22Rv1 (cell line): Measurements from ENCODE around the gene ING2.
"Not testable (repeated sequence)": the region's sequence is repeated elsewhere in the genome, so short reads cannot be mapped to it uniquely, and the experiment has no call there.

ENCODE experiments used
- H3K27ac ChIP-seq: fragments of 450-650 bp; 2 replicates; pipeline ENCODE4 v1.5.1; 2017
- ZFX ChIP-seq: fragments of 450-650 bp; IDR thresholded peaks from 2 replicates; pipeline ENCODE4 v1.6.1; 2017; ENCODE audit warnings: antibody characterized with exemption, borderline replicate concordance
- TF ChIP-seq, protein P1 (sequence below): fragments of 450-650 bp; IDR thresholded peaks from 2 replicates; pipeline ENCODE4 v1.5.1; 2017; ENCODE audit warnings: mild to moderate bottlenecking

ING2 gene

DNA sequence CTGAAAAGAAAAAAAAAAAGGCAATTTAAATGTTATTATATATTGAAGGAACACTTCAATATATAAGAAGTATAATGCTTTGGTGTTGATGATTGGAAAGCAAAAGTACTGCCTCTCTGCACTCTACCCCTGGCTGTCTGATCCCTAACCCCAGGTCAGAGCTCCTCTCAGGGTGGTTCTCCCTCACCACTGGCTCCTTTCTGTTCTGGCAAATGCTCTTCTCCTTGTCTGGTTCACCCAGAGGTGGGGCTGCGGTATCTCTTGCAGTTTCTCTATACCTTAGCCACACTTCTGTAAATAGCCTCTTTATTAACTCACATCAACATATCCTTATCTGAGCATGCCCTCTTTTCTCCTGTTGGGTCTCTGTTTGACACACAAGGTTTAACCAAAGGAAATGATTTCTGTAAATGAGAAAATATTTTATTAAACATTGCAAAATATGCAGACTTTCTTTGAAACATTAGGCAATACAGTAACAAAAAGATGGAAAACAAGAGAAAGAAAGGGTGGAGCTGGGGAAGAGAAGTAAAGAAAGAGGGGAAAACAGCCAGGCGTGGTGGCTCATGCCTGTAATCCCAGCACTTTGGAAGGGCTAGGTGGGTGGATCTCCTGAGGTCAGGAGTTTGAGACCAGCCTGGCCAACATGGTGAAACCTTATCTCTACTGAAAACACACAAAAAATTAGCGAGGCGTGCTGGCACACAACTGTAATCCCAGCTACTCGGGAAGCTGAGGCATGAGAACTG lies 45.7 kb downstream of the ING2 start:
- TF ChIP-seq, protein P1, sequence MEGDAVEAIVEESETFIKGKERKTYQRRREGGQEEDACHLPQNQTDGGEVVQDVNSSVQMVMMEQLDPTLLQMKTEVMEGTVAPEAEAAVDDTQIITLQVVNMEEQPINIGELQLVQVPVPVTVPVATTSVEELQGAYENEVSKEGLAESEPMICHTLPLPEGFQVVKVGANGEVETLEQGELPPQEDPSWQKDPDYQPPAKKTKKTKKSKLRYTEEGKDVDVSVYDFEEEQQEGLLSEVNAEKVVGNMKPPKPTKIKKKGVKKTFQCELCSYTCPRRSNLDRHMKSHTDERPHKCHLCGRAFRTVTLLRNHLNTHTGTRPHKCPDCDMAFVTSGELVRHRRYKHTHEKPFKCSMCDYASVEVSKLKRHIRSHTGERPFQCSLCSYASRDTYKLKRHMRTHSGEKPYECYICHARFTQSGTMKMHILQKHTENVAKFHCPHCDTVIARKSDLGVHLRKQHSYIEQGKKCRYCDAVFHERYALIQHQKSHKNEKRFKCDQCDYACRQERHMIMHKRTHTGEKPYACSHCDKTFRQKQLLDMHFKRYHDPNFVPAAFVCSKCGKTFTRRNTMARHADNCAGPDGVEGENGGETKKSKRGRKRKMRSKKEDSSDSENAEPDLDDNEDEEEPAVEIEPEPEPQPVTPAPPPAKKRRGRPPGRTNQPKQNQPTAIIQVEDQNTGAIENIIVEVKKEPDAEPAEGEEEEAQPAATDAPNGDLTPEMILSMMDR: no peak
- no peak for TF ChIP-seq ZFX
- no peak overlapping the region for H3K27ac ChIP-seq

DNA sequence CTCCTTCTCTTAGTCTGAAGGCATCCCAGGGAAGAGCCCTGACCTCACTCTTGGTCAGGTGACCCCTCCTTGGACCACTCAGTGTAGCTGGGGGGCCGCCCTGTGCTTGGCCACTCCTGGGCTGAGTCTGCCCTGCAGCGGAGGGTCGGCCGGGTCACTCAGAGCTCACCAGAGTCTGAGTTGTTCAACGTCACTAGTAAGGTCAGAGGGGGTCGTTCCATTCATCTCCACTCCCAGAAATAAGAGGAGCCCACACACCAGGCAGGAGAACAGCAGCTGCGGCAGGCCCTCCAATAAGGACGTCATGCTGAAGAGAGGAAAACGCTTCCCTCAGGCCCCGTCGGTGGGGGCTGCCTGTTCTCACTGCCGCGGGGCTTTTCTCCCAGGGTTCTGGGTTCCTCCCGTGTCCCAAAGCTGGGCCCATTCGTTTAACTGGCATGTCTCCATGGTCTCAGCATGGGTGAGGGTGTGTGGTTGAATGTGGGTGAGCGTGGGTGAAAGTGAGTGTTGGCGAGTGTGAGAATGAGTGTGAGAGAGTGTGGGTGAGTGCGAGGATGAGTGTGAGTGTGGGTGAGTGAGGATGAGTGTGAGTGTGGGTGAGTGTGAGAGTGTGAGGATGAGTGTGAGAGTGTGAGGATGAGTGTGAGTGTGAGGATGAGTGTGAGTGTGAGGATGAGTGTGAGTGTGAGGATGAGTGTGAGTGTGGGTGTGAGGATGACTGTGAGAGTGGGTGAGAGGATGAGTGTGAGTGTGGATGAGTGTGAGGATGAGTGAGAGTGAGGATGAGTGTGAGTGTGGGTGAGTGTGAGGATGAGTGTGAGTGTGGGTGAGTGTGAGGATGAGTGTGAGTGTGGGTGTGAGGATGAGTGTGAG lies 47.7 kb downstream of the ING2 start:
- TF ChIP-seq ZFX: no peak
- TF ChIP-seq, protein P1: no peak
- H3K27ac ChIP-seq: no peak overlapping the region

DNA sequence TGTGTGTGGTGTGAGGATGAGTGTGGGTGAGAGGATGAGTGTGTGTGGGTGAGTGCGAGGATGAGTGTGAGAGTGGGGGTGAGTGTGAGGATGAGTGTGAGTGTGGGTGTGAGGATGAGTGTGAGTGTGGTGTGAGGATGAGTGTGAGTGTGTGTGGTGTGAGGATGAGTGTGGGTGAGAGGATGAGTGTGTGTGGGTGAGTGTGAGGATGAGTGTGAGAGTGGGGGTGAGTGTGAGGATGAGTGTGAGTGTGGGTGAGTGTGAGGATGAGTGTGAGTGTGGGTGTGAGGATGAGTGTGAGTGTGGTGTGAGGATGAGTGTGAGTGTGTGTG lies 48.3 kb downstream of the ING2 start:
- not testable (repeated sequence) for H3K27ac ChIP-seq

DNA sequence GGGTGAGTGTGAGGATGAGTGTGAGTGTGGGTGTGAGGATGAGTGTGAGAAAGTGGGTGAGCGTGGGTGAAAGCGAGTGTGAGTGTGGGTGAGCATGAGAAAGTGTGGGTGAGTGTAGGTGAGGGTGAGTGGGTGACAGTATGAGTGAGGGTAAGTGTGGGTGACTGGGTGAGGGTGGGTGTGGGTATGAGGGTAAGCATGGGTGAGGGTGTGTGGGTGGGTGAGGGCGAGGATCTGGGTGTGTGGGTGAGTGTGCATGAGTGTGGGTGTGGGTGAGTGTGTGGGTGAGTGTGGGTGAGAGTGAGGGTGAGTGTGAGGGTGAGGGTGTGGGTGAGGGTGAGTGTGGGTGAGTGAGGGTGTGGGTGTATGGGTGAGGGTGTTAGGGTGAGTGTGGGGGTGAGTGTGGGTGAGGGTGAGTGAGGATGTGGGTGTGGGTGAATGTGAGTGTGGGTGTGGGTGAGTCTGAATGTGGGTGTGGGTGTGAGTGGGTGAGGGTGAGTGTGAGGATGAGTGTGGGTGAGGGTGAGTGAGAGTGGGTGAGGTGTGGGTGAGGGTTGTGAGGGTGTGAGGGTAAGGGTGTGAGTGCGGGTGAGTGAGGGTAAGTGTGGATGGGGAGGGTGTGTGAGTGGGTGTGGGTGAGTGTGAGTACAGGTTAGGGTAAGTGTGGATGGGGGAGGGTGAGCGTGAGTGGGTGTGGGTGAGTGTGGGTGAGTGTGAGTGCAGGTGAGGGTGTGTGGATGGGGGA lies 48.9 kb downstream of the ING2 start:
- TF ChIP-seq, protein P1: no peak
- TF ChIP-seq ZFX: no peak
- no peak overlapping the region for H3K27ac ChIP-seq

DNA sequence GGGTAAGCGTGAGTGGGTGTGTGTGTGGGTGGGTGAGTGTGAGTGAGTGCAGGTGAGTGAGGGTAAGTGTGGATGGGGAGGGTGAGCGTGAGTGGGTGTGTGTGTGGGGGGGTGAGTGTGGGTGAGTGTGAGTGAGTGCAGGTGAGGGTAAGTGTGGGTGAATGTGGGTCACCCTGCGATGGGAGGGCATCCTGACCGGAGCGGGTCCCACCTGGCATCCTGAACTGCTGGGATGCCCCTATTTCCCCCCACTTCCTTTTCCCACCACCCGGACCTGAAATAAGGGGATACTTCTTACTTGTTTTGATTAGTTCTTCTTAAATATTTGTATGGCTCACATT lies 49.5 kb downstream of the ING2 start:
- H3K27ac ChIP-seq: no peak overlapping the region
- TF ChIP-seq, protein P1: no peak
- no peak for TF ChIP-seq ZFX

DNA sequence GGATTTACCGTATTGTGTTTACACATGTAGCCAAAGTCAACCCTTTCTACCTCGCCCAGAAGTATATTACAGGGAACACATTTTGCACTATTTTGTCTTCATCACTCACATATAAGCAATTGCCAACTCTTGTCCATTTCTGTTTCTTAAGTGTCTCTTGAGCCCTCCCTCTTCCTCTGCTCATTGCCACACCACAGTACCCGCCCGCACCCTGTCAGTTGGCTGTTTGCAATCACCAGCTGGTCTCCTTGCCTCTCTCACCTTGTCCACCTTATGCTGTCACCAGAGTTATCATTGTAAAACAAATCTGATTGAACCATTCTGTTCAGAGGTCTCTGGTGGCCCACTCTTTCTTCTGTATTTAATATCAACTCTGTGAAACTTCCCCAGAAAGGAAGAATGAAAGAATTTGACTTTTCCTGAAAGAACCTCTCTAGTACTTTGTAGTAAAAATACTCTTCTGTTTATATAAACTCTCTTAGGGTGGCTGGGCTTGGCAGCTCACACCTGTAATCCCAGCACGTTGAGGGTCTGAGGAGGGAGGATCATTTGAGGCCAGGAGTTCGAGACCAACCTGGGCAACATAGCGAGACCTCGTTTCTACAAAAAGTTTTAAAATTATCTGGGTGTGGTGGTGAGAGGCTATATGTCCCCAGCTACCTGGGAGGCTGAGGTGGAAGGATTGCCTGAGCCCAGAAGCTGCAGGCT lies 50.2 kb downstream of the ING2 start:
- H3K27ac ChIP-seq: no peak overlapping the region
- no peak for TF ChIP-seq ZFX
- TF ChIP-seq, protein P1: no peak

DNA sequence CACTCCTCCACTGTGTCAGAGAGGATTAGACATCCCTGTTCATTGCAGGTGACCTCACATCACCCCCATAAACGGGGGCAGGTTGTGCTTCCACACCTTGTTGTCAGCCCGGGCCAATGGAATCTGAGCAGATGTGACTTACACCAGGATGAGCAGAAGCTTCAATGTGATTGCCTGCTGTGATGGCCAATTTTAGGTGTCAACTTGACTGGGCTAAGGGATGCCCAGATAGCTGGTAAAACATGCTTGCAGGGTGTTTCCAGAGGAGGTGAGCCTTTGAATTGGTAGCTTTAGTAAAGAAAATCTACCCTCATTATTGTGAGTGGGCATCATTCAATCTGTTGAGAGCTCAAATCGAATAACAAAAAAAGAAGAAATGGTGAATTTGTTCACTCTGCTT lies 52.1 kb downstream of the ING2 start:
- TF ChIP-seq, protein P1: no peak
- no peak for TF ChIP-seq ZFX
- H3K27ac ChIP-seq: no peak overlapping the region
